HCT116 (cell line): ENCODE results near the gene PIEZO2.

ENCODE experiments used
- CBX3 ChIP-seq: IDR thresholded peaks from 2 replicates; pipeline ENCODE4 v1.6.1; 2012; ENCODE audit warnings: low read depth
- EZH2phosphoT487 ChIP-seq: fragments of 200-600 bp; IDR thresholded peaks from 2 replicates; pipeline ENCODE4 v1.6.1; 2018; ENCODE audit warnings: antibody characterized with exemption, borderline replicate concordance
- POLR2A ChIP-seq: IDR thresholded peaks from 2 replicates; pipeline ENCODE4 v1.7.0; 2011; ENCODE audit warnings: borderline replicate concordance; ENCODE audit not compliant: insufficient read depth, insufficient read length; ENCODE audit errors: extremely low read depth
- ZNF274 ChIP-seq: fragments of 200-500 bp; sonication (Bioruptor generic); IDR thresholded peaks from 2 replicates; pipeline ENCODE4 v1.6.1; 2014; ENCODE audit warnings: mild to moderate bottlenecking, low read depth, low read length, inconsistent platforms

GRCh38 chr18:11145413-11146191 is 3.8 kb downstream of the PIEZO2 start:
- no peak for TF ChIP-seq EZH2phosphoT487
- TF ChIP-seq POLR2A: no peak
- TF ChIP-seq CBX3: no peak
- TF ChIP-seq ZNF274: no peak
